DMS114 treated with DMSO at 0.1 percent for 48 hours (cell line): ENCODE results near the gene LRCOL1.
"Not testable (repeated sequence)": the region's sequence is repeated elsewhere in the genome, so short reads cannot be mapped to it uniquely, and the experiment has no call there.

Experiments
- DNase-seq: peaks from one replicate; lab custom pipeline; 2025; ENCODE audit not compliant: unreplicated experiment; lab: John Stamatoyannopoulos, UW

Gene LRCOL1

DNA sequence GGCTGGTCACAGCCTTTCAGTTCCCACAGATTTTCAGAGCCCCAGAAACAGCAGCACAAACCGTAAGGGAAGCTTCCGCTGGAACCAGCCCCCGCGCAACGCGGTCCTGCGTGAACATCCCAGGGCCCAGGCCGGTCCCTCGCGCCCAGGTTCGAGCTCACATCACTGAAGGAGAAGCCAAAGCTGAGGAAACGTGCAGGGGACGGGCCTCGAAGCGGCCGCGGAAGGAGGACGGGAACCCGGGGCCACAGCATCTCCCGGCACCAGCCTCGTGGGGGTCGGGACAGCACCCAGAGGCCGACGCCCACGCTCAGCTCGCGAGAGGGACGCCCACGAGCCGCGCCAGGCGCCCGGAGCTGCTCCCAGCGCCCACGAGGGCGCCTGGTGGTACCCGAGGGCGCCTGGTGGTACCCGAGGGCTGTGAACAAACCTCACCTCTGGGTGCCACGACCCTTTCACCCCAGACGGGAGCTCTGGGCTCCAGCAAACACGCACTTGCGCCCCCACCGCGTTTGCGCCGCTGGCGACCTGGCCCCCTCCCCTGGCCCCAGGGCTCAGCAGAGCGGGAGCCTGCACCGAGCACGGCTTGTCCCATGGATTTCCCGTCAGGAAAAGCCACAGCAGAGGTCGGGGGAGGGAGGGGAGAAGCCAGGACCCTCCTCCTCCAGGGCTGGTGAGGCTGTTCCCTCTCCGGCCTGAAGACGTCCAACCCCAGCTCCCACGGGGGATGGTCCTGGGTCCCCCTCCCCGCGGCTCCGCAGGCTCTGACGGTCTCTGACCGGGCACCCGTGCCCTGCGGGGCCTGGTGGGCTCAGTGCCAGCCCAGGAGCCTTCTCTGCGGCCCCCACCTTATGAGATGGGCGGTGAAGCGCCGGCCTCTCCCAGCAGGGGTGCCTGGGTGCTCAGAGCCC lies 6.9 kb downstream of the LRCOL1 start:
- no peak for DNase-seq

DNA sequence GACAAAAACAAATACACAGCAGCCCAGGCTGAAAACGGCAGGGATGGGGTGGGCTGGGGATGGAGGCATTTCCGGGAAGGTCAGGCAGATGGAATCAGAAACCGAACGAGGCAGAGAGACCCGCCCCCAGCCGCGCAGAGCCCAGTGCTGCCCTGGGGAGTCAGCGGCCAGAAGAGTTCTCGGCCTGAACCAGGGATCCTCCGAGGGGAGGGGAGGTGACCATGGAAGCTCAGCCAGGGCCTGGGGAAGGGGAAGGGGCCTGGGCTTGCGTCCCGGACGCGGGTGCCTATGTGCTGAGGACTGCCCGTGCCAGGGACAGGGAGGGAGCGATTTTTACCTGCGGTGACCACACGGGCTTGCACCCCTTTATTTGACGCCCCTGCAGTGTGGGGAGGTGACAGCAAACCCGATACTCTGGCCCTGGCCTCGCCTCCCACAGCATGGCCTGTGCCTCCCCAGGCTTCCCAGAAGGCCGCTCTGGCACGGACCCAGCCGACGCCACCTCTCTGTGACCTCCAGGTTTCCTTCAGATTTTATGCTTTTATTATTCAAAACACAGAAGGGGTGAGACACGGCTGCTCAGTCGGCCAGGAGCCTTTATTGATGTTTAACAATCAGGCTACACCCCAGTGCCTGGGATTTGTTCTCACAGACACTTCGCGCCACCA lies 7.7 kb downstream of the LRCOL1 start:
- no peak for DNase-seq

DNA sequence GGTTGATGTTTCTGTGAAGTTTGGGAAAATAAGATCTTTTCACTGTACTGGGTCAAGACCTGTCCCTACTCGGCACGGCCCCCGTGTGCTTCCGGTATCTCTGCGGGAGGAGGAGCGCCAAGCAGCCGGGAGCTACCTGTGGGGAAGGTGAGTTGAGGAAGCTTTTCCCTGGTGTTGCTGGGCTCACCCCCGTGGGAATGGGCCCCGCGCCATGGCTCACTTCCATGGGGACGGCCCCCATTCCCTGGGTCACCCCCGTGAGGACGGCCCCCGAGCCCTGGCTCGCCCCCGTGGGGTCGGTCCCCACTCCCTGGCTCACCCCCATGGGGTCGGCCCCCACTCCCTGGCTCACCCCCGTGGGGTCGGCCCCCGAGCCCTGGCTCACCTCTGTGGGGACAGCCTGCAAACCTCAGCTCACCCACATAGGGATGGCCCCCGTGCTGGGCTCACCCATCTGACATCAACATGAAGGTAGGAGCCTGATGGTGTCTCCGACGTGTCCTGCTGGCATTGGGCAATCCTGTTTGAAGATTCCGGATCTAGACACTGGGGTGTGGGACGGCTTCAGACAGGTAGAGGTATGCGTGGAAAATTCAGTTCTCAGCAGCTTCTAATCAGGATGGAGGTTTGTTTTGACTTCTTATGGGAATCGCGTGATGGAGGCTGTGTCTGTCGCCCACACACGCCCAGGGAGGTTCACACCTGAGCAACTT lies 9.1 kb downstream of the LRCOL1 start:
- DNase-seq, result no peak

DNA sequence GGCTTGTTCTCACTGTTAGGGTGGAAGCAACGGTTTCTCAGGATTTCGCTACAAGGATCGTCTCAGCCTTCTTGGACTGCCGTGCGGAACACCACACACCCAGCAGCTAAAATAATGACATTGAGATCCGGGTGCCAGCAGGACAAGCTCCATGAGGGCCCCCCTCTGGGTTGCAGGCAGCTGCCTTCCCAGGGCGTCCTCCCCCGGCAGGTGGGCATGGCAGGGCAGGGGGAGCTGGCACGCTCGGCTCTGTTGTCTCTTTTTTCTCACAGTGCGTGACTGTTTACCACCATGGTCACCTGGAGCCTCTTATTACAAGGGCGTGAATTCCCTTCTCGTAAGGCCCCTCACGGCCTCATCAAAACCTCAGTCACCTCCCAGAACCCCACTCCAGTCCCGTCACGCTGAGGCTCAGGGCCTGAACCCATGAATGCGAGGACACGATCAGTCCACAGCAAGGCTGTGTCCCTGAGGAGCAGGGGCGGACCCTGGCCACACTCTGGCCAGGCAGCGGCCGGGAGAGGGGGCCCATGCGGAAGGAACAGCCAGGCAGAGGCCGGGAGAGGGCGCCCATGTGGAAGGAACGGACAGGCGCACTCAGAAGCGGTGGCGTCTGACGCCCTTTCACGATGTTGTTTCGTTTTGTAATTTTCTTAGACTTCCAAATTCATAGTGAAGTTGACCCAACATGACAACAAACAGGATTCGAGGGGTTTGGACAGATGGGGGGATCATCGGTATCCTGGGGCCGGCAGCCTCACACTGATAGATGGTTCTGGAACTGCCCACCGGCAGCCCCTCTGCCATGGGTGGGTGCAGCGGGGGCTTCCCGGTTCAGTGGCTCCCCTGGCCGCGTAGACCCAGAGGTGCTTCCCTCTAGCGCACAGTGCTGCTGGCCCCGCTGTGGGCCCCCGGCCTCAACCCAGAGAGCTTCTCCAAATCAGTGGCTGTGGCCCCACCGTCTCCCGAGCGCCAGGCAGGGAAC lies 10.0 kb downstream of the LRCOL1 start:
- DNase-seq, result no peak

DNA sequence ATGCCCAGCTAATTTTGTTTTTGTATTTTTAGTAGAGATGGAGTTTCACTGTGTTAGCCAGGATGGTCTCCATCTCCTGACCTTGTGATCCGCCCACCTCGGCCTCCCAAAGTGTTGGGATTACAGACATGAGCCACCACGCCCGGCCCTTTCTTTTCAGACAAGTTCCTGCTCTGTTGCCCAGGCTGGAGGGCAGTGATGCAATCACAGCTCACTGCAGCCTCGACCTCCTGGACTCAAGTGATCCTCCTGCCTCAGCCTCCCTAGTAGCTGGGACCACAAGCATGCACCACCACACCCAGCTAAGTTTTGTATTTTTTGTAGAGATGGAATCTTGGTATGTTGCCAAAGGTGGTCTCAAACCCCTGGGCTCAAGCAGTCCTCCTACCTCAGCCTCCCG lies 10.9 kb downstream of the LRCOL1 start:
- DNase-seq, result not testable (repeated sequence)

DNA sequence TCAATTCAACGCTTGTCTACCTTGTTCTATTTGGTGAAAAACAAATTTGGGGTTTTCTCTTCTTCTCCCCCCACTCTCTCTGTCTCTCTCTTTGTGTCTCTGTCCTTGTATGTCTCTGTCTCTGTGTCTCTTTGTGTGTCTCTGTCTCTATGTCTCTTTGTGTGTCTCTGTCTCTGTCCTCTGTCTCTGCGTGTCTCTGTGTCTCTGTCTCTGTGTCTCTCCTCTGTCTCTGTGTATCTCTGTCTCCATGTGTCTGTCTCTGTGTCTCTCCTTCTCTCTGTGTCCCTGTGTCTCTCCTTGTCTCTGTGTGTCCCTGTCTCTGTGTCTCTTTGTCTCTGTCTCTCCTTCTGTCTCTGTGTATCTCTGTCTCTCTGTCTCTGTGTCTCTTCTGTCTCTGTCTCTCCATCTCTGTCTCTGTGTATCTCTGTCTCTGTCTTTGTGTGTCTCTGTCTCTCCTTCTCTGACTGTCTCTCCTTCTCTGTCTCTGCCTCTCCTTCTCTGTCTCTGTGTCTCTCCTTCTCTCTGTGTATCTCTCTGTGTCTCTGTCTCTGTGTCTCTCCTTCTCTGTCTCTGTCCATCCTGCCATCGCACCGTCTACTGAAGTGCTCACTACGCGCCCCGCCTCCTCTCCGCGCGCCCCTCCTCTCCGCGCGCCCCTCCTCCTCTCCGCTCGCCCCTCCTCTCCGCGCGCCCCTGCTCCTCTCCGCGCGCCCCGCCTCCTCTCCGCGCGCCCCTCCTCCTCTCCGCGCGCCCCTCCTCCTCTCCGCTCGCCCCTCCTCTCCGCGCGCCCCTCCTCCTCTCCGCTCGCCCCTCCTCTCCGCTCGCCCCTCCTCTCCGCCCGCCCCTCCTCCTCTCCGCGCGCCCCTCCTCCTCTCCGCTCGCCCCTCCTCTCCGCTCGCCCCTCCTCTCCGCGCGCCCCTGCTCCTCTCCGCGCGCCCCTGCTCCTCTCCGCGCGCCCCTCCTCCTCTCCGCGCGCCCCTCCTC lies 12.8 kb downstream of the LRCOL1 start:
- DNase-seq, result peak; percentile 46

DNA sequence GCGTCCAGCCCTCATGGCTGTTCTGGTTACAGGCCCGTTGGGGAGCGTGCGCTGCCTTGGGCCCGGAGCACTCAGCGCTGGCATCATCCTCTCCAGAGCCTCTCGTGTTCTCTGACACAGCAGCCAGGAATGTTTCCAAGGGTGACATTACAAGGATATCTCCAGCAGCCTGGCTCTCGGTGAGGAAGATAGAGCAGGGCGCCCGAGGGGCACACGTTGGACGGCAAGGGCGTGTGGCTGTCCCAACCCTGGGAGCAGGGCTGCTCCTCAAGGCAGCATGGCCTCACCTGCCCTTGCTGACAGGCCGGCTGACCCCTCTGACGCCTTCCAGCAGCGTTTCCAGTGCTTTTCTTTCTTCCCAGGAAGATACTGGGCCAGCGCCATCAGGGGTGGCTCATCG lies 14.4 kb downstream of the LRCOL1 start:
- DNase-seq, result no peak

DNA sequence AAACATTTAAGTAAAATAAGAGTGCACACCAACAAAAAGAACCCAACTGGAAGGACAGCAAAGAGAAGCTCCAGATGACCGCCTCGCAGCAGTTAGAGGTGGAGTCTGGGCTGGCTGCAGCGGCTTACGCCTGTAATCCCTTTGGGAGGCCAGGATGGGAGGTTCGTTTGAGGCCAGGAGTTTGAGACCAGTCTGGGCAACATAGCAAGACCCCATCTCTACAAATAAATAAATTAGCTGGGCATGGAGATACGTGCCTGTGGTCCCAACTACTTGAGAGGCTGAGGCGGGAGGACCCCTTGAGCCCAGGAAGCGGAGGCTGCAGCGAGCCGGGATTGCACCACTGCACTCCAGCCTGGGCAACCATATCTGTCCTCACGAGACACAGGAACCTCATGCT lies 15.2 kb downstream of the LRCOL1 start:
- no peak for DNase-seq

DNA sequence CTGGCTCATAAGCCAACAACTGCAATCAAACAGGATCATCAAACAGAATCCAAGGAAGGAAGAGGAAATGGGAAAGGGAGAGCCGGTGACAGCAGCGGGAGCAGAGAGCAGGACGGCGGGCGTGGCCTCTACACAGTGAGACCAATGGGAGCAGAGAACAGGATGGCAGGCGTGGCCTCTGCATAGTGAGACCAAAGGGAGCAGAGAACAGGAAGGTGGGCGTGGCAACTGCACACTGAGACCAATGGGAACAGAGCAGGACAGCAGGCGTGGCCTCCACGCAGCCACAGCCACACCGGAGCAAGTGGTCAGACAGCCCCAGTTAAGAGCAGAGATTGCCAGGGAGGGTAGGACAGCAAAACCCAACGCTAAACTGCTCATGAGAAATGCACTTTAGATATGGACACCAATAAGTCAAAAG lies 16.4 kb downstream of the LRCOL1 start:
- peak; percentile 43 for DNase-seq

DNA sequence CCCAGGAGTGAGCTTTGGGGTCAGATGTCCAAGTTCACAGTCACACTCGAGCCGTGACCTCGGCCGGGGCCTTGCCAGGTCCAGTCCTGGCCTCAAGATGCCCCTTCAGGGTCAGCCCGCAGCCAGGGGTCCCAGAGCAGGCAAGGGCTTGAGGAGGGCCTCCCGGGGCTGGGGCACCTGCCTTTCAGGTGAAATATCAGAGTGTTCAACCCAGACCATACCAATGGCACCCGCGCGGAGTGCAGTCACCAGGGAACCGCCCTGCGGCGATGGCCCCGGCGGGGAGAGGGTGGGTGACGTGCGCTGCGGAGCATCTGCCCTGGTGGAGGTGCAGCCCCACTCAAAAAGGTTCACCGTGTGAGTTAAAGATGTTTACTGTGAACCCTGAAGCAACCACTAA lies 16.9 kb downstream of the LRCOL1 start:
- no peak for DNase-seq

DNA sequence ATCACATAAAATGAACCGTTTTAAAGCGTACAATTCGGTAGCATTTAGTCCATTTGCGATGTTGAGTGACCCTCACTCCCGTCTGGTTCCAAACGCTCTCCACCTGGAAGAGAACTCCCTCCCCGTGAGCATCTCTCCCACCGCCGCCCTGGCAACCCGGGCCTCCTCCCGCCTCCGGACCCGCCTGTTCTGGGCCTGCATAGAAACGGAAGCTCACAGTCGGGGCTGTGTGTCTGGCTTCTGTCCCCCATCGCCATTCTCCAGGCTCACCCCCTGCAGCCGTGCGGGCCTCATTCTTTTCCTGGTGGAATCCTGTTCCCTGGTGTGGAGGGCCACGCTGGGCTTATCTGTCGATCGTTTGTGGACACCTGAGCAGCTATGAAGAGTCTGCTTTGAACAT lies 17.3 kb downstream of the LRCOL1 start:
- DNase-seq, result no peak

DNA sequence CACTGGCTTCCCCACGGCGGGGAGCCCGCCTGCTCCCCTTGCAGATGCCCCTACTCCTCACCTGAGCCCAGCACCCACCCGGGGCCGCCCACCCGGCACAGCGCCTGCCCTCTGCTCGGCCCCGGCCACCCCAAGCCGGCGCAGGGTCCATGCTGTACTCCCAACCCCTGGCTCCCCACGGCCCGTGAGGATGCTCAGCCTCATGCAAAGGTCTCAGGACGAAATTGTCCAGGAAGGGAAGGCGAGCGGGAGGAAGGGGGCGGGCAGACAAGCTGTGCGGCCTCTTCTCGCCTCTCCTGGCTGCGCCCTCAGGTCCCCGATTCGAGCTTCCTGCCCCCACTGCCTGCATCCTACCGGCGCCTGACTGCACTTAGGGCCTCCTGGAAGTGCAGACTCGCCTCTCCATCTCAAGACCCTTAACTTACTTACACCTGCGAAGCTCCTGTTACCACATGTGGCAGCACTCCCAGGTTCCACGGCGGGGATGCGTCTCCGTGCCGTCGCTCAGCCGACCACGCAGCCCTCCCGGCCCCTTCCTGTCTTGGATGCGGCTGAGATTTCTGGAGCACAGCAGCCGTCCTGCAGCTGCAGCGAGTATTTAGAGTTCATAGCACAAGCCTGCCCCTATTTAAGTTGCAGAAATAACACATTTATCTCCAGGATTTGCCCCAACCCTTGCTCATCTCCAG lies 18.0 kb downstream of the LRCOL1 start:
- no peak for DNase-seq

DNA sequence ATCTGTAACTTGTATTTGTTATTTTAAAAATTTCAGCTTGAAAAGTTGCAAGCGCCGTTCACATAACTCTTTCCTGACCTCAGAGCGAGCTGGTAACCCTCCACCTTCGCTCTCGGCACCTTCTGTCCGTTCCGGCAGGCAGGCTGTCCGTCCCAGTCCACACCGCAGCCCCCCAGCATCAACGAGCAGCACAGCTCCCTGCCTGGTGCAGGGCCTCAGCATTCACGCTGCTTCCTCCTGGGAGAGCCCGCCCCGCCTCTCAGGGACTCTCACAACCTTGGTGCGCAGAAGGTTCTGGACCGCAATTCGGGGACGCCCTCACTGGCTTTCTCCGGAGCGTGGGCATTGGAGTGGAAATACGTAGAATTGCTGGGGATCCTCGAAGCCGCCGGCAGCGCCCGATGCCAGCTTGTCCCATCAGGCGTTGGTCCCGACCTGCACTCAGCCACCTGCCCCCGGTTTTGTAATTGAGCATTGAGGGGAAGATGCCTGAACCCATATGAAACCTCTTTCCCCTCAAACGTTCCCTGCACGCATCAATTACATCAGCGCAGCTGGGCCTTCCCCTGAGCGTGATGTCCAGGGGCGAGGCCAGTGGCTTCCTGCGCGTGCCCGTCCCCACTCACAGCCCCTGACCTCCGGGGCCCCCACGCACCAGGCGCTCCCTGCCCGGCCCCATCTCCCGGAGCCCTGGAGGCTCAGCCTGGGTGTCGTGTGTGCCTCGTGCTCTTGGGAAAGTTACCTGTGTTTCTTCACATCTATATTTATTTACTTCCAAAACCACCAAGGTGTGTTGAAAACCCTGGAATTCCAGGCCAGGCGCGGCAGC lies 19.1 kb downstream of the LRCOL1 start:
- no peak for DNase-seq

DNA sequence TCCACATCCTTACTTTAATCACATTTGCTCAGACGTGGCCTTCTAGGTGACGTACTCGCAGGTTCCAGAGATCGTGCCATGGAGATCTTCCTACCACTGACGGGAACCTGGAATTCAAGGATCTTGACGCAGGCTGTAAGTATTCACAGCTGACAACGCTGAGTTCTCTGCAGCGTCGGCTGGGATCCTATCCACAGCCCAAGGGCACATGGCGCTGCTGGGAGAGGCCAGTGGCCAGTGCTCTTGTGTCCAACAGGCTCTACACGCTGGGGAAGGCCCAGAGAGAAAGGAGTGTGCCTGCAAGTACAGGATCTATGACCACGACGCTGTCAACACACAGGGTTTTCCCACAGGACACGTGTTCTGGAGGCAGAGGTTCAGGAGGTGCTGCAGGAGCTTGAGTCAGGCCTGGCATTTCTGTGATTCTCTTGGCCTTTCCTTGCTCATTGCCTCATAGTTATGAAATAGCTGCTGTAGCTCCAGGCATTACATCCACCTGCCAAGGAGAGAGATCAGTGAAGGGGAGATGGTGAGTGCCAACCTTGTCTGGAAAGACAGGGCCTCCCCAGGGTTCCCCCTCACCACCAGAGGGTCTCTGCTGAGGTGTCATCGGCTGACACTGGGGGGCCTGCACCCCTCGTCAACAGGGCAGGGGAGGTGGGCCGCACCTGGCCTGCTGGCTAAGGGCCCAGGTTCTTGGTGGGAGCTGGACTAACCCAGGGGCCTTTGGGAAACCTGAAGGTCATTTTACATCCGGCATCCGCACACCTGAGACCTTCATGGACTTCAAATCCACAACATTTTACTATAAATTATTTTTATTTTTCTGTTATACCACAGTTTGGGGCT lies 21.3 kb downstream of the LRCOL1 start:
- no peak for DNase-seq

DNA sequence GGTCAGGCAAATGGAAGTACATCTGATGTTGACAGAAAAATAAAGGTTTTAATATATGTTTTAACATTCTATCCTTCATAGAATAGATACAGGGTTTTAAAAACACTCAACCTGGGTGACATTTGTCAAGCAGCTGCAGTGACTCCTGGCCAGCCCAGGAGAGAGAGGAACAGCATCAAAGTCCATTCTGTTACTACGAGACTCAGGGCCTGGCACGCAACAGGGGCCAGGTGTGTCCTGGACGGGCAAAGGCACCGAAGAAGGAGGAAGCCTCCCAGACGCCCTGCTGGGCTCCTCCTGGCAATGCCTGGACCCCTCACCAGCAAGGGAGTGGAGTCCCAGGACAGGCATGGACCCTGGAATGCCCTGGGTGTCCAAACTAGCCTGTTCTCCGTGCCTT lies 22.1 kb downstream of the LRCOL1 start:
- DNase-seq, result no peak

DNA sequence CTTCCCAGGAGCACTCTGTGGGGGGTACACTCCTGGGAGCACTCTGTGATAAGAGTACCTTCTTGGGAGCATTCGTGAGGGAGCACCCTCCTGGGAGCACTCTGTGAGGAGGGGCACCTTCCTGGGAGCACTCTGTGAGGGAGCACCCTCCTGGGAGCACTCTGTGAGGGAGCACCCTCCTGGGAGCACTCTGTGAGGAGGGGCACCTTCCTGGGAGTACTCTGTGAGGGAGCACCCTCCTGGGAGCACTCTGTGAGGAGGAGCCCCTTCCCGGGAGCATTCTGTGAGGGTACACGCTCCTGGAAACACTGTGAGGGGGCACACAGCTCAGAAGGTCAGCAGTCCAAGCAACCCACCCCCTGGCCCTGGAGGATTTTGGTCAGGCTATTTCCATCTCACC lies 22.6 kb downstream of the LRCOL1 start:
- DNase-seq, result no peak

DNA sequence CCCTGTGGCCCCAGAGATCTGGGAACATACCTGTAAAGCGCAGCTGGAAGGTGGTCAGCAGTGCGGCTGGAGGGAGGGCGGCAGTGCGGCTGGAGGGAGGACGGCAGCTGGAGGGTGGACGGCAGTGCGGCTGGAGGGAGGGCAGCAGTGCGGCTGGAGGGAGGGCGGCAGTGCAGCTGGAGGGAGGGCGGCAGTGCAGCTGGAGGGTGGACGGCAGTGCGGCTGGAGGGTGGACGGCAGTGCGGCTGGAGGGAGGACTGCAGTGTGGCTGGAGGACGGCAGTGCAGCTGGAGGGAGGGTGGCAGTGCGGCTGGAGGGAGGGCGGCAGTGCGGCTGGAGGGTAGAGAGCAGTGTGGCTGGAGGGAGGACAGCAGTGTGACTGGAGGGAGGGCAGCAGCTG lies 23.5 kb downstream of the LRCOL1 start:
- no peak for DNase-seq
